Measurements from ENCODE around the gene FSIP1.
A peak's percentile ranks its signal among the peaks of the same experiment; 100 is the strongest.

The FSIP1 gene

DNA sequence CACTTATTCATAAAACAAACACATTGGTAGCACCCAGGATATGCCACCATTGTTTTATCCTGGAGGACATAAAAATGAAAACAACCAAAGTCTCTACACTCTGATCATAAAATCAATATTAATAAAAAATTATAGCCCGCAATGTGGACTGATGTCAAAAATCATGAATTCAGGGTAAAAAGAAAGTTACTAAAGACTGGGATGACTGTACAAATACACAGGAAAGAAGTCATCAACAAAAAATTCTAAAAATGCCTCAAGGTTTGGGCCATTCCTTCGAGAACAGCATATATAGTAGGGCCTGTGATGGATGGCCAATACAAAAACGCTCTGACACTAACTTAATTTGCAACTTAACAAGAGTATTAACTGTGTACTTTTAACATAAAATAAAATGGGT lies 125.0 kb downstream of the FSIP1 start:
- CTCF ChIA-PET, result interaction anchor here (1.3 kb wide), 1 partner anchor 24 kb away, joined by 3 read pairs; no protein-coding TSS in a partner anchor
- POLR2A ChIA-PET, result no interaction called here
- no peak for TF ChIP-seq CTCF (IDR thresholded peaks at IDR 0.05; ENCODE audit: insufficient read depth, low read length, missing control alignments)
- no peak overlapping the region for H3K4me3 ChIP-seq (ENCODE audit: low read depth, low read length)
- DNase-seq (ENCODE audit: low read depth, low spot score), result peak; percentile 7

- DNase-seq (ENCODE audit: low read depth, low spot score), result no peak
- POLR2A ChIA-PET, result no interaction called here
- CTCF ChIA-PET, result interaction anchor here (1.3 kb wide), 1 partner anchor 25 kb away, joined by 3 read pairs; no protein-coding TSS in a partner anchor
- TF ChIP-seq CTCF (IDR thresholded peaks at IDR 0.05; ENCODE audit: insufficient read depth, low read length, missing control alignments), result no peak
- no peak overlapping the region for H3K4me3 ChIP-seq (ENCODE audit: low read depth, low read length)
Observed at GRCh38 chr15:39657181-39657580, 125.5 kb downstream of the FSIP1 start.

GRCh38 chr15:39654304-39654703 lies 128.3 kb downstream of the FSIP1 start:
- no peak for DNase-seq (ENCODE audit: low read depth, low spot score)
- POLR2A ChIA-PET, result no interaction called here
- no peak overlapping the region for H3K4me3 ChIP-seq (ENCODE audit: low read depth, low read length)
- CTCF ChIA-PET, result interaction anchor here (1.2 to 1.4 kb wide), 2 partner anchors 11 to 32 kb away, joined by 5 to 8 read pairs; no protein-coding TSS in a partner anchor
- no peak for TF ChIP-seq CTCF (IDR thresholded peaks at IDR 0.05; ENCODE audit: insufficient read depth, low read length, missing control alignments)

- ChIA-PET CTCF (interaction anchor here (0.6 to 1.5 kb wide), 5 partner anchors 8 to 105 kb away, joined by 3 read pairs; no protein-coding TSS in a partner anchor), POLR2A (no interaction called here)
- no peak for DNase-seq (ENCODE audit: low read depth, low spot score)
- TF ChIP-seq CTCF (IDR thresholded peaks at IDR 0.05; ENCODE audit: insufficient read depth, low read length, missing control alignments), result no peak
- no peak overlapping the region for H3K4me3 ChIP-seq (ENCODE audit: low read depth, low read length)
Observed at GRCh38 chr15:39651881-39652280, 130.8 kb downstream of the FSIP1 start.

GRCh38 chr15:39651295-39651694 lies 131.3 kb downstream of the FSIP1 start:
- ChIA-PET POLR2A (no interaction called here), CTCF (interaction anchor here (1.1 to 1.5 kb wide), 3 partner anchors 8 to 106 kb away, joined by 3 read pairs; no protein-coding TSS in a partner anchor)
- TF ChIP-seq CTCF (IDR thresholded peaks at IDR 0.05; ENCODE audit: insufficient read depth, low read length, missing control alignments), result no peak

GRCh38 chr15:39649757-39650156 lies 132.9 kb downstream of the FSIP1 start:
- ChIA-PET POLR2A (no interaction called here), CTCF (interaction anchor here (1.3 kb wide), 1 partner anchor 36 kb away, joined by 3 read pairs; no protein-coding TSS in a partner anchor)
- TF ChIP-seq CTCF (IDR thresholded peaks at IDR 0.05; ENCODE audit: insufficient read depth, low read length, missing control alignments), result no peak
- H3K4me3 ChIP-seq (ENCODE audit: low read depth, low read length), result no peak overlapping the region
- no peak for DNase-seq (ENCODE audit: low read depth, low spot score)

More at GRCh38 chr15:39651295-39651694, 131.3 kb downstream of the FSIP1 start:
- H3K4me3 ChIP-seq (ENCODE audit: low read depth, low read length), result no peak overlapping the region
- DNase-seq (ENCODE audit: low read depth, low spot score), result no peak
